D721Med (cell line): ENCODE results near the gene ZCCHC9.
"Not testable (repeated sequence)": the region's sequence is repeated elsewhere in the genome, so short reads cannot be mapped to it uniquely, and the experiment has no call there.

ENCODE experiments used
- DNase-seq: peaks from one replicate; pipeline ENCODE4 v3.0.0; 2011; ENCODE audit warnings: low spot score; ENCODE audit not compliant: insufficient read length
- FAIRE-seq: peaks from 2 replicates; lab custom pipeline; 2011; peaks lifted over from hg19 to GRCh38; lab: Jason Lieb, UNC
- CTCF ChIP-seq: IDR thresholded peaks from 2 replicates; pipeline ENCODE4 v1.5.1; 2012; ENCODE audit warnings: mild to moderate bottlenecking, control low read depth; ENCODE audit not compliant: insufficient read depth; ENCODE audit errors: missing control alignments

ZCCHC9 gene

GRCh38 chr5:81301271-81302015 is at the start of gene ZCCHC9:
Gene ZCCHC9, plus strand, starts transcription at chr5:81301587. Its CDS starts 3,171 bp downstream, at chr5:81304758.
- peak; percentile 42 for DNase-seq
- peak; percentile 60 for FAIRE-seq
- peak; percentile 10 for TF ChIP-seq CTCF

GRCh38 chr5:81251922-81252321 is 49.5 kb upstream of the ZCCHC9 start:
- no peak for FAIRE-seq
- no peak for TF ChIP-seq CTCF
- DNase-seq, result no peak

GRCh38 chr5:81252904-81253303 is 48.5 kb upstream of the ZCCHC9 start:
- FAIRE-seq (no peak), DNase-seq (no peak)
- no peak for TF ChIP-seq CTCF

- FAIRE-seq, result no peak
- no peak for DNase-seq
- no peak for TF ChIP-seq CTCF
Measured at GRCh38 chr5:81253875-81254274, 47.5 kb upstream of the ZCCHC9 start.

GRCh38 chr5:81254886-81255559 is 46.4 kb upstream of the ZCCHC9 start:
- DNase-seq (no peak), FAIRE-seq (no peak)
- TF ChIP-seq CTCF, result no peak

GRCh38 chr5:81256766-81257165 is 44.6 kb upstream of the ZCCHC9 start:
- DNase-seq (no peak), FAIRE-seq (no peak)
- no peak for TF ChIP-seq CTCF

GRCh38 chr5:81262796-81263195 is 38.6 kb upstream of the ZCCHC9 start:
- DNase-seq, FAIRE-seq: not testable (repeated sequence)
